Neuronal stem cell (in vitro differentiated cells): ENCODE results near the gene PLCH2.
"Not testable (repeated sequence)": the region's sequence is repeated elsewhere in the genome, so short reads cannot be mapped to it uniquely, and the experiment has no call there.

Experiments
- DNase-seq: peaks from one replicate; pipeline ENCODE4 v3.0.0-alpha.2; 2013; ENCODE audit warnings: low spot score
- H2AFZ ChIP-seq: one replicate; pipeline ENCODE4 v1.6.1; 2013; ENCODE audit warnings: mild to moderate bottlenecking, low read length, inconsistent platforms
- H2AK5ac ChIP-seq: 2 replicates; pipeline ENCODE4 v1.6.1; 2013; ENCODE audit warnings: low read depth, mild to moderate bottlenecking, inconsistent platforms, low read length, moderate library complexity, mixed read lengths
- H2BK120ac ChIP-seq: 2 replicates; pipeline ENCODE4 v1.6.1; 2013; ENCODE audit warnings: low read depth, mild to moderate bottlenecking, inconsistent platforms, low read length, moderate library complexity, mixed read lengths
- H2BK12ac ChIP-seq: one replicate; pipeline ENCODE4 v1.6.1; 2013; ENCODE audit warnings: low read length, inconsistent platforms
- H2BK15ac ChIP-seq: 2 replicates; pipeline ENCODE4 v1.6.1; 2013; ENCODE audit warnings: mild to moderate bottlenecking, low read length, inconsistent platforms, mixed read lengths
- H2BK5ac ChIP-seq: one replicate; pipeline ENCODE4 v1.6.1; 2013; ENCODE audit warnings: inconsistent platforms, mild to moderate bottlenecking, low read length, moderate library complexity
- H3K14ac ChIP-seq: one replicate; pipeline ENCODE4 v1.6.1; 2013; ENCODE audit warnings: low read length, inconsistent platforms
- H3K18ac ChIP-seq: 2 replicates; pipeline ENCODE4 v1.6.1; 2013; ENCODE audit warnings: low read length, inconsistent platforms
- H3K23ac ChIP-seq: 2 replicates; pipeline ENCODE4 v1.6.1; 2013; ENCODE audit warnings: low read depth, mild to moderate bottlenecking, mixed read lengths, low read length, inconsistent platforms; ENCODE audit not compliant: poor library complexity
- H3K27ac ChIP-seq: replicated peaks from 3 replicates; pipeline ENCODE4 v1.5.1; 2013; ENCODE audit warnings: low read length, inconsistent platforms
- H3K27me3 ChIP-seq, 3 experiments: 2 replicates each; pipeline ENCODE4 v1.6.1; 2013; ENCODE audit warnings: low read length in 3 of 3, mild to moderate bottlenecking in 2 of 3, inconsistent platforms in 1 of 3, low read depth in 1 of 3, mixed read lengths in 1 of 3, moderate library complexity in 1 of 3; ENCODE audit not compliant: control insufficient read depth in 3 of 3, insufficient read depth in 3 of 3
- H3K36me3 ChIP-seq, 2 donors: replicated peaks in 1 of 2; 2 replicates each; pipeline ENCODE4 v1.6.1; 2013; ENCODE audit warnings: low read length in 2 of 2; ENCODE audit not compliant: control insufficient read depth in 2 of 2, insufficient read depth in 2 of 2
- H3K4ac ChIP-seq: 2 replicates; pipeline ENCODE4 v1.6.1; 2013; ENCODE audit warnings: inconsistent platforms, mild to moderate bottlenecking, low read length, moderate library complexity
- H3K4me1 ChIP-seq, 2 donors: 1 replicate in 1 of 2; 2 replicates in 1 of 2; pipeline ENCODE4 v1.6.1; 2013; ENCODE audit warnings: low read length in 2 of 2, low read depth in 1 of 2; ENCODE audit not compliant: control insufficient read depth in 2 of 2, insufficient read depth in 1 of 2
- H3K4me2 ChIP-seq: one replicate; pipeline ENCODE4 v1.6.1; 2013; ENCODE audit warnings: mild to moderate bottlenecking, low read length, inconsistent platforms; ENCODE audit not compliant: insufficient read depth, poor library complexity, severe bottlenecking
- H3K4me3 ChIP-seq, 2 donors: 2 replicates each; pipeline ENCODE4 v1.5.1; 2013; ENCODE audit warnings: low read length in 2 of 2, mild to moderate bottlenecking in 2 of 2, inconsistent platforms in 1 of 2, moderate library complexity in 1 of 2
- H3K79me1 ChIP-seq: one replicate; pipeline ENCODE4 v1.6.1; 2013; ENCODE audit warnings: low read depth, mild to moderate bottlenecking, inconsistent platforms, low read length, moderate library complexity
- H3K9ac ChIP-seq: one replicate; pipeline ENCODE4 v1.6.1; 2013; ENCODE audit warnings: mild to moderate bottlenecking, low read depth, low read length, inconsistent platforms; ENCODE audit not compliant: poor library complexity
- H3K9me3 ChIP-seq, 2 donors: replicated peaks in 1 of 2; 2 replicates each; pipeline versions ENCODE3 to v1.6.1; 2013; ENCODE audit warnings: low read length in 2 of 2, mild to moderate bottlenecking in 2 of 2, inconsistent platforms in 1 of 2, low read depth in 1 of 2, mixed read lengths in 1 of 2, moderate library complexity in 1 of 2; ENCODE audit not compliant: control insufficient read depth in 2 of 2, insufficient read depth in 1 of 2
- H4K8ac ChIP-seq: one replicate; pipeline ENCODE4 v1.6.1; 2013; ENCODE audit warnings: low read depth, mild to moderate bottlenecking, inconsistent platforms, low read length, moderate library complexity
- H4K91ac ChIP-seq: one replicate; pipeline ENCODE4 v1.6.1; 2013; ENCODE audit warnings: low read length, low read depth, mild to moderate bottlenecking, inconsistent platforms; ENCODE audit not compliant: poor library complexity
- WGBS, 2 donors: extraction: QIAGEN DNeasy Blood & Tissue Kit; methylation state at CpG; one replicate each; pipeline ENCODE4 v1.1.7; 2013; ENCODE audit warnings: missing lambda C conversion rate in 2 of 2, mixed read lengths in 1 of 2; ENCODE audit not compliant: insufficient read length in 2 of 2, insufficient replicate concordance in 1 of 2; ENCODE audit errors: extremely low coverage in 2 of 2; 5-methylcytosine and 5-hydroxymethylcytosine counted together

PLCH2 gene

DNA sequence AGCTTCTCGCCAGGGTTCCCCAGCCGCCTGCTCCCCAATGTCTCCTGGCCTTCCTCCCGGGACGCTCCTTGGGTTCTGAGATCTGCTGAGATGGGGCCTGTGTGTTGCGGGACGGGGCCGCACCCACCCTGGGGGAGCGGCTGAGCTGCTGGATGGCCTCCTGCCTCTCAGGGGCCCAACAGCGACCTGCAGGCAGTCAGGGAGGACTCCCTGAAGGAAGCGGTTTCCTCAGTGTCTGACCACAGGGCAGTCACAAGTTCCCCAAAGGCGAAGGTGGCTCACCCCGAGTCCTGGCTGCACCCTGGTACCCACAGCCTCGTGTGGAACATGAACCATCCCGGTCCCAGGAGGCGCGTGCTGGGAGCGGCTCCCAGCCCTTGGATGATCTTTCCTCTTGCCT, 18.6 kb upstream of the PLCH2 start:
- peak overlapping the region; percentile 47 for H3K14ac ChIP-seq
- no peak overlapping the region for H4K8ac ChIP-seq
- H2AK5ac ChIP-seq: peak overlapping the region; percentile 93
- H3K9ac ChIP-seq: no peak overlapping the region
- DNase-seq: no peak
- peak overlapping the region; percentile 90 for H2BK12ac ChIP-seq
- no CpG with 5 or more reads among the region's 17 CpGs for WGBS, 2 donors
- H2BK120ac ChIP-seq: peak overlapping the region; percentile 81
- peak overlapping the region; percentile 87 for H2BK5ac ChIP-seq
- no peaks in the 10 kb centered on the region for H3K36me3 ChIP-seq
- H3K4me1 ChIP-seq: peaks cover 3 to 22% of the 10 kb centered on the region in 2 donors
- peak overlapping the region; percentile 53 for H3K4ac ChIP-seq
- no peak overlapping the region for H3K27ac ChIP-seq
- H3K27me3 ChIP-seq: peaks cover 0 to 64% (median 0%) of the 10 kb centered on the region in 3 experiments
- H3K9me3 ChIP-seq: no peaks in the 10 kb centered on the region
- peak overlapping the region; percentile 89 for H3K23ac ChIP-seq
- H2AFZ ChIP-seq: no peak overlapping the region
- peak overlapping the region; percentile 92 for H3K18ac ChIP-seq
- H3K4me2 ChIP-seq: no peak overlapping the region
- H4K91ac ChIP-seq: no peak overlapping the region
- H3K79me1 ChIP-seq: peaks cover 10% of the 10 kb centered on the region
- peak overlapping the region; percentile 96 for H2BK15ac ChIP-seq
- no peak overlapping the region for H3K4me3 ChIP-seq

GRCh38 chr1:2458687-2459086, 17.4 kb upstream of the PLCH2 start:
- peaks cover 6 to 17% of the 10 kb centered on the region in 2 donors for H3K4me1 ChIP-seq
- no peaks in the 10 kb centered on the region for H3K9me3 ChIP-seq
- no peak overlapping the region for H2AFZ ChIP-seq
- peaks cover 10% of the 10 kb centered on the region for H3K79me1 ChIP-seq
- H3K4me3 ChIP-seq: no peak overlapping the region
- H4K91ac ChIP-seq: no peak overlapping the region
- H2BK5ac ChIP-seq: peak overlapping the region; percentile 53
- H2AK5ac ChIP-seq: peak overlapping the region; percentile 94
- DNase-seq: no peak
- H2BK15ac ChIP-seq: peak overlapping the region; percentile 58
- H2BK12ac ChIP-seq: peak overlapping the region; percentile 58
- WGBS, 2 donors: no CpG with 5 or more reads among the region's 18 CpGs
- peaks cover 0 to 68% (median 0%) of the 10 kb centered on the region in 3 experiments for H3K27me3 ChIP-seq
- no peak overlapping the region for H3K4ac ChIP-seq
- no peak overlapping the region for H3K9ac ChIP-seq
- no peak overlapping the region for H3K23ac ChIP-seq
- H3K4me2 ChIP-seq: no peak overlapping the region
- no peak overlapping the region for H2BK120ac ChIP-seq
- peak overlapping the region; percentile 89 for H3K14ac ChIP-seq
- peak overlapping the region; percentile 83 for H3K18ac ChIP-seq
- H4K8ac ChIP-seq: peak overlapping the region; percentile 82
- no peaks in the 10 kb centered on the region for H3K36me3 ChIP-seq
- H3K27ac ChIP-seq: no peak overlapping the region

- H3K9ac ChIP-seq, H2AFZ ChIP-seq, H3K4me3 ChIP-seq, H3K4ac ChIP-seq, H3K79me1 ChIP-seq, H4K91ac ChIP-seq, H3K36me3 ChIP-seq, H4K8ac ChIP-seq, H3K9me3 ChIP-seq, H3K27ac ChIP-seq, H3K14ac ChIP-seq, H2BK15ac ChIP-seq, H3K4me2 ChIP-seq, H3K23ac ChIP-seq, DNase-seq: not testable (repeated sequence)
- WGBS, 2 donors: no CpG with 5 or more reads among the region's 16 CpGs
- peaks cover 9 to 17% of the 10 kb centered on the region in 2 donors for H3K4me1 ChIP-seq
- peak overlapping the region; percentile 94 for H2AK5ac ChIP-seq
- H3K27me3 ChIP-seq: peaks cover 0 to 70% (median 0%) of the 10 kb centered on the region in 3 experiments
- peak overlapping the region; percentile 63 for H2BK120ac ChIP-seq
- peak overlapping the region; percentile 73 for H2BK12ac ChIP-seq
- H3K18ac ChIP-seq: peak overlapping the region; percentile 89
- H2BK5ac ChIP-seq: peak overlapping the region; percentile 71
These were observed 16.9 kb upstream of the PLCH2 start for GRCh38 chr1:2459102-2459753.

GRCh38 chr1:2459757-2460156, 16.3 kb upstream of the PLCH2 start:
- peaks cover 0 to 74% (median 0%) of the 10 kb centered on the region in 3 experiments for H3K27me3 ChIP-seq
- peak overlapping the region; percentile 63 for H2BK120ac ChIP-seq
- H2AFZ ChIP-seq: no peak overlapping the region
- no peak overlapping the region for H3K27ac ChIP-seq
- H3K36me3 ChIP-seq: no peaks in the 10 kb centered on the region
- H2AK5ac ChIP-seq: peak overlapping the region; percentile 94
- peak overlapping the region; percentile 26 for H2BK15ac ChIP-seq
- H2BK12ac ChIP-seq: peak overlapping the region; percentile 73
- H3K4ac ChIP-seq: peak overlapping the region; percentile 23
- no peaks in the 10 kb centered on the region for H3K9me3 ChIP-seq
- peak overlapping the region; percentile 6 for H3K23ac ChIP-seq
- H3K4me1 ChIP-seq: peaks cover 9 to 17% of the 10 kb centered on the region in 2 donors
- peak overlapping the region; percentile 60 for H3K9ac ChIP-seq
- no peak overlapping the region for H3K4me2 ChIP-seq
- WGBS, 2 donors: no CpG with 5 or more reads among the region's 23 CpGs
- H2BK5ac ChIP-seq: peak overlapping the region; percentile 71
- peak overlapping the region; percentile 47 for H3K14ac ChIP-seq
- H4K8ac ChIP-seq: no peak overlapping the region
- H3K4me3 ChIP-seq: no peak overlapping the region
- no peak for DNase-seq
- no peak overlapping the region for H4K91ac ChIP-seq
- H3K18ac ChIP-seq: peak overlapping the region; percentile 89
- peaks cover 10% of the 10 kb centered on the region for H3K79me1 ChIP-seq
